Neutrophil (primary cell): ENCODE results near the gene AGA.

Experiments
- H3K27ac ChIP-seq: fragments of 200-600 bp; sonication (generic); 2 replicates; pipeline ENCODE4 v1.5.1; 2016; ENCODE audit warnings: mild to moderate bottlenecking, moderate library complexity
- H3K27me3 ChIP-seq: fragments of 200-600 bp; sonication (generic); 2 replicates; pipeline ENCODE4 v1.6.0; 2016; ENCODE audit warnings: mild to moderate bottlenecking
- H3K36me3 ChIP-seq: fragments of 200-600 bp; sonication (generic); 2 replicates; pipeline ENCODE4 v1.5.1; 2017
- H3K4me1 ChIP-seq, 2 experiments: fragments of 200-600 bp in 1 of 2; sonication (generic) in 1 of 2; 1 replicate in 1 of 2; 2 replicates in 1 of 2; pipeline versions ENCODE4 v1.5.1 to v1.6.1; 2013 to 2016; ENCODE audit warnings: low read depth in 1 of 2, low read length in 1 of 2, mild to moderate bottlenecking in 1 of 2, moderate library complexity in 1 of 2; ENCODE audit not compliant: control insufficient read depth in 1 of 2, insufficient read depth in 1 of 2
- H3K4me3 ChIP-seq, 2 experiments: fragments of 200-600 bp in 1 of 2; sonication (generic) in 1 of 2; 1 replicate in 1 of 2; 2 replicates in 1 of 2; pipeline ENCODE4 v1.5.1; 2013 to 2016; ENCODE audit warnings: low read depth in 1 of 2, low read length in 1 of 2, mild to moderate bottlenecking in 1 of 2, moderate library complexity in 1 of 2
- H3K9me3 ChIP-seq: fragments of 200-600 bp; sonication (generic); 2 replicates; pipeline ENCODE4 v1.5.1; 2016
- CTCF ChIP-seq: fragments of 200-600 bp; sonication (generic); IDR thresholded peaks from 2 replicates; pipeline ENCODE4 v1.5.1; 2016; ENCODE audit warnings: antibody characterized with exemption

AGA gene

DNA sequence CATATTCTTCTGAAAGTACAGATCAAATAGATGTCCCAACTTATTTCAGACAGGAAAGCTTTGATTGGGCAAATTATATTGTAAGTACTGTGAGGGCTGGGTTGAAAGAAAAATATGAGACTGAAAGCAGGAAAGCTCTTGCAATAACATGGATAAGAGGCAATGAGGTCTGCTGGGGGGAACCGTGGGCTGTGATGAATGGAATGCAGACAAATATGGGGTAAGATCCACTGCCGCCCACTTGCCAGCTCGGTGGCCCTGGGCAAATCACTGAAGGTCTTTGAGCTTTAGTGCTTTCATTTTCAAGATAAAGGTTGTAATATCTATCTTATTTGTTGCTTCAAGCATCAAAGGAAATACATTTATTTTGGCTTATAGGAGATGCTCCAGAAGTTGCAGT is 51.0 kb downstream of the AGA start:
- Histone ChIP-seq H3K36me3 (no peaks in the 10 kb centered on the region), H3K9me3 (no peaks in the 10 kb centered on the region), H3K27ac (no peak overlapping the region), H3K4me1 (no peaks in the 10 kb centered on the region), H3K27me3 (no peaks in the 10 kb centered on the region), H3K4me3 (no peak overlapping the region)
- no peak for TF ChIP-seq CTCF

- Histone ChIP-seq H3K36me3 (no peaks in the 10 kb centered on the region), H3K9me3 (no peaks in the 10 kb centered on the region), H3K4me1 (no peaks in the 10 kb centered on the region), H3K27ac (no peak overlapping the region), H3K4me3 (no peak overlapping the region), H3K27me3 (no peaks in the 10 kb centered on the region)
- no peak for TF ChIP-seq CTCF
Observed at GRCh38 chr4:177386278-177386815, 55.9 kb downstream of the AGA start.

GRCh38 chr4:177385576-177386277 is 56.5 kb downstream of the AGA start:
- Histone ChIP-seq H3K27ac (no peak overlapping the region), H3K27me3 (no peaks in the 10 kb centered on the region), H3K4me3 (no peak overlapping the region), H3K36me3 (no peaks in the 10 kb centered on the region), H3K9me3 (no peaks in the 10 kb centered on the region), H3K4me1 (no peaks in the 10 kb centered on the region)
- TF ChIP-seq CTCF: no peak

DNA sequence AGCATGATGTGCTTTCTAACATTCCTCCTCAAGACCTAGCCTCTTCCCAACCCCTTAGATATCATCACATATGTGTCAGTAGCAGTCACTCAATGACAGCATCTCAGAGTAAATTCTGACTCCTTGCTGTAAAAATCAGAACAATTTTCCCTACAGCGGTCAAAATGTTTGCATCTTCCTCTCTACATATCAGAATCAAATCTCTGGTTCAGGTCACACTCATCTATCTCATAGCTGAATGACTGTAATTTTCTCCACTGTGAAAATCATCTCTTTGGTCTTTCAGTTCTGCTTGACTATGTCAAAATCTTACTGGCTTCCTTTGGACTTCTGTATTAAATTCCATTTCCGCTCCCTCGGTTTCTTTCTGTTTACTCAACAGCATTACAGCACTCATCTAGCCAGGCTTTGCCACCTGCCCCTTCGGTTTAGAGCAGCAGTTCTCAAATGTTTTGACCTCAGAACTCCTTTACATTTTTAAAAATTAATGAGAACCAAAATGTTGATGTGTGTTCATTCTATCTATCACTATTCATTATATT is 57.3 kb downstream of the AGA start:
- no peaks in the 10 kb centered on the region for H3K9me3 ChIP-seq
- H3K4me1 ChIP-seq: no peaks in the 10 kb centered on the region
- no peak overlapping the region for H3K27ac ChIP-seq
- H3K36me3 ChIP-seq: no peaks in the 10 kb centered on the region
- H3K4me3 ChIP-seq: no peak overlapping the region
- TF ChIP-seq CTCF: no peak
- no peaks in the 10 kb centered on the region for H3K27me3 ChIP-seq

- H3K27ac ChIP-seq: no peak overlapping the region
- no peaks in the 10 kb centered on the region for H3K27me3 ChIP-seq
- TF ChIP-seq CTCF: no peak
- no peaks in the 10 kb centered on the region for H3K36me3 ChIP-seq
- H3K4me3 ChIP-seq: no peak overlapping the region
- H3K9me3 ChIP-seq: no peaks in the 10 kb centered on the region
- no peaks in the 10 kb centered on the region for H3K4me1 ChIP-seq
Observed at GRCh38 chr4:177381762-177382310, 60.4 kb downstream of the AGA start.
